GM12878 (cell line): ENCODE results near the gene ZNF467.

ENCODE experiments used
- EGR1 ChIP-seq, 2 experiments: IDR thresholded peaks; 1 replicate in 1 of 2; 2 replicates in 1 of 2; pipeline ENCODE4 v1.6.1; 2011 to 2012; ENCODE audit warnings: low read depth in 2 of 2, low read length in 2 of 2, borderline replicate concordance in 1 of 2, mild to moderate bottlenecking in 1 of 2, moderate library complexity in 1 of 2
- IKZF2 ChIP-seq, 2 experiments: fragments of 450-650 bp; IDR thresholded peaks; 2 replicates each; pipeline ENCODE4 v1.6.1; 2017; ENCODE audit warnings: mild to moderate bottlenecking in 2 of 2, moderate library complexity in 2 of 2
- JUND ChIP-seq: IDR thresholded peaks from 2 replicates; pipeline ENCODE4 v1.6.1; 2012; ENCODE audit warnings: low read depth, mild to moderate bottlenecking, low read length, improper control_type of control experiment, moderate library complexity
- NFXL1 ChIP-seq: fragments of 450-650 bp; IDR thresholded peaks from 2 replicates; pipeline ENCODE4 v1.6.1; 2017; ENCODE audit warnings: antibody characterized with exemption, mild to moderate bottlenecking, borderline replicate concordance
- NRF1 ChIP-seq: conservative IDR thresholded peaks from 2 replicates; pipeline ENCODE4 v1.6.1; 2011; ENCODE audit warnings: mild to moderate bottlenecking, low read depth, low read length, improper control_type of control experiment
- POLR2A ChIP-seq: IDR thresholded peaks from 2 replicates; pipeline ENCODE4 v1.6.1; 2011; ENCODE audit warnings: low read depth, mild to moderate bottlenecking, low read length
- SREBF1 ChIP-seq: IDR thresholded peaks from 2 replicates; pipeline ENCODE4 v1.6.1; 2012; ENCODE audit warnings: mild to moderate bottlenecking, low read length
- SREBF2 ChIP-seq: IDR thresholded peaks from 2 replicates; pipeline ENCODE4 v1.6.1; 2012; ENCODE audit warnings: mild to moderate bottlenecking, low read length
- ZBED1 ChIP-seq: IDR thresholded peaks from 2 replicates; pipeline ENCODE4 v1.6.1; 2016; ENCODE audit warnings: borderline replicate concordance
- TF ChIP-seq, protein P1 (sequence below), 3 experiments: IDR thresholded peaks in 2 of 3; conservative IDR thresholded peaks in 1 of 3; 2 replicates each; pipeline ENCODE4 v1.5.1; 2011; ENCODE audit warnings: low read depth in 3 of 3, low read length in 3 of 3, mild to moderate bottlenecking in 3 of 3, control low read depth in 2 of 3, moderate library complexity in 2 of 3, inconsistent platforms in 1 of 3, mixed read lengths in 1 of 3; ENCODE audit not compliant: control insufficient read depth in 2 of 3, insufficient read depth in 1 of 3; ENCODE audit errors: extremely low read depth in 1 of 3
- TF ChIP-seq, protein P2 (sequence below): IDR thresholded peaks from 2 replicates; pipeline ENCODE4 v1.6.1; 2012; ENCODE audit warnings: low read depth, low read length, improper control_type of control experiment
- TF ChIP-seq, protein P3 (sequence below): IDR thresholded peaks from 2 replicates; pipeline ENCODE4 v1.6.1; 2012; ENCODE audit warnings: low read depth, low read length, improper control_type of control experiment

DNA sequence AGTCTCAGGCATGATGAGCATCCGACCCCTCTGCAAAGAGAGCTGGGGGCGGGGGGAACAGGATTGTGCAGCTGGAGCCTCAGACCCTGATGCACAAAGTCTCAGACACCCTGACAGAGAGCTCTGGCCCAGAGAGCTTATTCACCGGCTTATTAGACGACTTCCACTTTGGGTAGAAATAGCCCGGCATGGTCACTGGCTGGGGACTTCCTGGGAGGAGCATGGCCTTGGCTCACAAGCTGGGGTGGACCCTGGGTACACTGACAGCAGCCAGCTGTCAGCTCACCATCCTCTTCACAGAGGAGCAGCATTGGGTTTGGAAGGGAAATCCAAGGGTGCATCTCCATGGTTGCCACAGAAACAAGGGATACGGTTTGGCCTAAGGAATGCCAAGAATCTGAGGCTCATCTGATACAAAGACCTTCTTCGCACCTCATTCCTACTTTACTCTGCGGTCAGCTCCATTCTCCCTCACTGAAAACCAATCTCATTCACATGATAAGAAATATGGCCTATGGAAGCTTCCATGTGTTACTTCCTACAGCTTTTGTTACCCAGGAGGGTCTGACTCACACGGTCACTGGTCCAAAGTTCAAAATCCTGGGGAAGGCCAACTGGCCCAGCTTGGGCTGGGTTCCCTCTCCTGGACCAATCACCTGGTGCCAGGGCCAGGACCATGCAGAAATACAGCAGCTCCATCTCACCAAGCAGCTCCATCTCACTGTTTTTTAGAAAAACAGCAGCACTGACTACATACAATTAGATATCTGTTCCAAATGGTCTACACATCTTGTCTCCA, 25.1 kb downstream of the ZNF467 start:
- no peak for TF ChIP-seq POLR2A
- TF ChIP-seq, protein P1, sequence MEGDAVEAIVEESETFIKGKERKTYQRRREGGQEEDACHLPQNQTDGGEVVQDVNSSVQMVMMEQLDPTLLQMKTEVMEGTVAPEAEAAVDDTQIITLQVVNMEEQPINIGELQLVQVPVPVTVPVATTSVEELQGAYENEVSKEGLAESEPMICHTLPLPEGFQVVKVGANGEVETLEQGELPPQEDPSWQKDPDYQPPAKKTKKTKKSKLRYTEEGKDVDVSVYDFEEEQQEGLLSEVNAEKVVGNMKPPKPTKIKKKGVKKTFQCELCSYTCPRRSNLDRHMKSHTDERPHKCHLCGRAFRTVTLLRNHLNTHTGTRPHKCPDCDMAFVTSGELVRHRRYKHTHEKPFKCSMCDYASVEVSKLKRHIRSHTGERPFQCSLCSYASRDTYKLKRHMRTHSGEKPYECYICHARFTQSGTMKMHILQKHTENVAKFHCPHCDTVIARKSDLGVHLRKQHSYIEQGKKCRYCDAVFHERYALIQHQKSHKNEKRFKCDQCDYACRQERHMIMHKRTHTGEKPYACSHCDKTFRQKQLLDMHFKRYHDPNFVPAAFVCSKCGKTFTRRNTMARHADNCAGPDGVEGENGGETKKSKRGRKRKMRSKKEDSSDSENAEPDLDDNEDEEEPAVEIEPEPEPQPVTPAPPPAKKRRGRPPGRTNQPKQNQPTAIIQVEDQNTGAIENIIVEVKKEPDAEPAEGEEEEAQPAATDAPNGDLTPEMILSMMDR (IDR thresholded peaks at IDR 0.05 in 2 of 3, conservative IDR thresholded peaks at IDR 0.05 in 1 of 3; ENCODE audit: control insufficient read depth in 2 of 3, extremely low read depth in 1 of 3, insufficient read depth in 1 of 3, low read depth in 3 of 3, low read length in 3 of 3), result no peak
- TF ChIP-seq ZBED1, result no peak
- TF ChIP-seq EGR1 (IDR thresholded peaks at IDR 0.05; ENCODE audit: borderline replicate concordance in 1 of 2, low read depth in 2 of 2, low read length in 2 of 2), result no peak
- TF ChIP-seq, protein P2, sequence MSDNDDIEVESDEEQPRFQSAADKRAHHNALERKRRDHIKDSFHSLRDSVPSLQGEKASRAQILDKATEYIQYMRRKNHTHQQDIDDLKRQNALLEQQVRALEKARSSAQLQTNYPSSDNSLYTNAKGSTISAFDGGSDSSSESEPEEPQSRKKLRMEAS, result no peak
- TF ChIP-seq SREBF1, result no peak
- no peak for TF ChIP-seq NRF1
- no peak for TF ChIP-seq IKZF2 (IDR thresholded peaks at IDR 0.05)
- no peak for TF ChIP-seq JUND
- TF ChIP-seq, protein P3, sequence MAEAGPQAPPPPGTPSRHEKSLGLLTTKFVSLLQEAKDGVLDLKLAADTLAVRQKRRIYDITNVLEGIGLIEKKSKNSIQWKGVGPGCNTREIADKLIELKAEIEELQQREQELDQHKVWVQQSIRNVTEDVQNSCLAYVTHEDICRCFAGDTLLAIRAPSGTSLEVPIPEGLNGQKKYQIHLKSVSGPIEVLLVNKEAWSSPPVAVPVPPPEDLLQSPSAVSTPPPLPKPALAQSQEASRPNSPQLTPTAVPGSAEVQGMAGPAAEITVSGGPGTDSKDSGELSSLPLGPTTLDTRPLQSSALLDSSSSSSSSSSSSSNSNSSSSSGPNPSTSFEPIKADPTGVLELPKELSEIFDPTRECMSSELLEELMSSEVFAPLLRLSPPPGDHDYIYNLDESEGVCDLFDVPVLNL, result no peak
- no peak for TF ChIP-seq NFXL1
- TF ChIP-seq SREBF2, result no peak
